K562 (cell line): ENCODE results near the gene HCN3. TPM values are rescaled to one million over a fixed set of nuclear protein-coding genes. Genes with fewer than 3 reads are reported as not detected.

ENCODE experiments used
- ATAC-seq: fragments of 200-7000 bp; cut with Tn5 transposase; 3 replicates; pipeline ENCODE4 v1.9.1; 2020; ENCODE audit warnings: moderate library complexity
- BruUV-seq: library from RNA; stranded (reverse); fragments of 400-500 nt; replicated peaks from 2 replicates; lab custom pipeline; 2021; lab: Mats Ljungman, UMichigan
- CTCF ChIA-PET: fragments of 300-600 bp; formaldehyde crosslinking; extraction: SDS; loops from one replicate; lab custom pipeline; 2021; ENCODE audit warnings: low intra/inter-chr PET ratio; lab: Yijun Ruan, JAX
- POLR2A ChIA-PET: fragments of 300-600, 350-650 bp; sonication (Branson Sonifier 250); formaldehyde crosslinking; extraction: SDS; loops from one replicate; lab custom pipeline; 2021; ENCODE audit warnings: antibody characterized with exemption, inconsistent platforms; lab: Yijun Ruan, JAX
- DNase-seq, 4 experiments: peaks; one replicate each; pipeline versions ENCODE4 v3.0.0 to v3.0.0-alpha.2; 2011 to 2018; ENCODE audit warnings: low spot score in 3 of 4, mixed read lengths in 3 of 4; ENCODE audit errors: extremely low read depth in 1 of 4
- FAIRE-seq: peaks from 2 replicates; lab custom pipeline; 2011; peaks lifted over from hg19 to GRCh38; lab: Jason Lieb, UNC
- H2AFZ ChIP-seq: 2 replicates; pipeline ENCODE4 v1.6.0; 2011; ENCODE audit warnings: low read depth, low read length, control low read depth, inconsistent platforms
- H3K27ac ChIP-seq: fragments of 200-600 bp; 3 replicates; pipeline ENCODE4 v1.8.0; 2011; ENCODE audit warnings: low read depth, mild to moderate bottlenecking, control low read depth, inconsistent platforms, low read length, moderate library complexity, mixed read lengths; ENCODE audit errors: extremely low read depth
- H3K27me3 ChIP-seq, 2 experiments: fragments of 300-600 bp in 1 of 2; 2 replicates in 1 of 2; 3 replicates in 1 of 2; pipeline versions ENCODE4 v1.6.0 to v1.8.0; 2011; ENCODE audit warnings: inconsistent platforms in 2 of 2, low read length in 2 of 2, mild to moderate bottlenecking in 1 of 2, mixed read lengths in 1 of 2, moderate library complexity in 1 of 2; ENCODE audit not compliant: control insufficient read depth in 2 of 2, insufficient read depth in 2 of 2
- H3K36me3 ChIP-seq: fragments of 300-600 bp; 3 replicates; pipeline ENCODE4 v1.8.0; 2011; ENCODE audit warnings: mild to moderate bottlenecking, low read length, inconsistent platforms; ENCODE audit not compliant: control insufficient read depth, insufficient read depth
- H3K4me1 ChIP-seq, 2 experiments: fragments of 200-600 bp in 1 of 2; replicated peaks in 1 of 2; 2 replicates in 1 of 2; 3 replicates in 1 of 2; pipeline versions ENCODE4 v1.5.1 to v1.8.0; 2011; ENCODE audit warnings: inconsistent platforms in 2 of 2, low read length in 2 of 2, mild to moderate bottlenecking in 1 of 2, mixed read lengths in 1 of 2, moderate library complexity in 1 of 2; ENCODE audit not compliant: control insufficient read depth in 2 of 2, insufficient read depth in 2 of 2
- H3K4me2 ChIP-seq: 2 replicates; pipeline ENCODE4 v1.6.1; 2011; ENCODE audit warnings: low read length, control low read depth, inconsistent platforms, mixed read lengths; ENCODE audit not compliant: insufficient read depth
- H3K4me3 ChIP-seq: fragments of 200-600 bp; sonication (generic), shearing (Covaris generic); 2 replicates; pipeline ENCODE4 v1.5.1; 2016; ENCODE audit warnings: control low read depth, inconsistent platforms
- H3K79me2 ChIP-seq: fragments of 200-600 bp; 3 replicates; pipeline ENCODE4 v1.8.0; 2011; ENCODE audit warnings: low read length, inconsistent platforms; ENCODE audit not compliant: control insufficient read depth, insufficient read depth
- H3K9ac ChIP-seq, 2 experiments: 2 replicates each; pipeline versions ENCODE4 v1.6.0 to v1.6.1; 2011; ENCODE audit warnings: low read depth in 2 of 2, low read length in 2 of 2, control low read depth in 1 of 2, inconsistent platforms in 1 of 2, mild to moderate bottlenecking in 1 of 2, mixed read lengths in 1 of 2; ENCODE audit not compliant: insufficient read depth in 1 of 2
- H3K9me1 ChIP-seq: one replicate; pipeline ENCODE4 v1.6.0; 2011; ENCODE audit warnings: inconsistent platforms, mild to moderate bottlenecking, low read length, moderate library complexity; ENCODE audit not compliant: control insufficient read depth, insufficient read depth
- H3K9me3 ChIP-seq: replicated peaks from 2 replicates; pipeline ENCODE4 v1.5.1; 2011; ENCODE audit warnings: low read depth, low read length, inconsistent platforms; ENCODE audit not compliant: control insufficient read depth, insufficient read depth
- H4K20me1 ChIP-seq: replicated peaks from 2 replicates; pipeline ENCODE4 v1.6.1; 2011; ENCODE audit warnings: low read length, inconsistent platforms, mixed read lengths; ENCODE audit not compliant: control insufficient read depth, insufficient read depth
- CBFA2T3 ChIP-seq: fragments of 450-650 bp; IDR thresholded peaks from 2 replicates; pipeline ENCODE4 v1.6.1; 2017
- CHAMP1 ChIP-seq: fragments of 450-650 bp; IDR thresholded peaks from 2 replicates; pipeline ENCODE4 v1.6.1; 2016; ENCODE audit warnings: mild to moderate bottlenecking
- E4F1 ChIP-seq: fragments of 250-450 bp; sonication (Bioruptor Pico); IDR thresholded peaks from 2 replicates; pipeline ENCODE4 v1.5.0; 2021; ENCODE audit warnings: mild to moderate bottlenecking, borderline replicate concordance
- GMEB1 ChIP-seq: fragments of 250-450 bp; sonication (Bioruptor Pico); IDR thresholded peaks from 2 replicates; pipeline ENCODE4 v1.4.0; 2020; ENCODE audit warnings: mild to moderate bottlenecking
- PRMT5 ChIP-seq: sonication (generic); formaldehyde crosslinking; IDR thresholded peaks from 2 replicates; pipeline ENCODE4 v1.5.0; 2020; ENCODE audit warnings: missing genetic modification reagents
- SMAD2 ChIP-seq: fragments of 150-350 bp; IDR thresholded peaks from 2 replicates; pipeline ENCODE4 v1.6.1; 2014; ENCODE audit warnings: low read depth, mild to moderate bottlenecking, low read length
- SRSF1 ChIP-seq: fragments of 200-400 bp; formaldehyde crosslinking; IDR thresholded peaks from 2 replicates; pipeline ENCODE4 v1.6.1; 2017; ENCODE audit warnings: mild to moderate bottlenecking, low read depth, low read length, moderate library complexity
- ZNF174 ChIP-seq: fragments of 250-450 bp; sonication (Bioruptor Pico); IDR thresholded peaks from 2 replicates; pipeline ENCODE4 v1.4.0; 2020; ENCODE audit warnings: mild to moderate bottlenecking
- ZNF398 ChIP-seq: fragments of 250-450 bp; sonication (Bioruptor Pico); IDR thresholded peaks from 2 replicates; pipeline ENCODE4 v1.8.0; 2021; ENCODE audit warnings: moderate library complexity, mild to moderate bottlenecking, inconsistent platforms
- ZNF778 ChIP-seq: fragments of 450-650 bp; formaldehyde crosslinking; IDR thresholded peaks from 2 replicates; pipeline ENCODE4 v1.4.0; 2020; ENCODE audit warnings: mild to moderate bottlenecking, moderate library complexity
- WGBS: fragments of 100-300 bp; shearing (Covaris generic); methylation state at CpG from one replicate; pipeline ENCODE4 v1.1.6; 2016; ENCODE audit warnings: low coverage, mixed read lengths; ENCODE audit not compliant: insufficient coverage; ENCODE audit errors: missing lambda C conversion rate; 5-methylcytosine and 5-hydroxymethylcytosine counted together
- in situ Hi-C: fragments of 300-500 bp; cut with MboI; formaldehyde crosslinking; loops from 4 replicates; pipeline ENCODE4 v1.15.0; 2018; ENCODE audit warnings: inconsistent platforms, mixed read lengths
- intact Hi-C: fragments of 100-400 bp; cut with micrococcal nuclease; formaldehyde crosslinking; loops from 2 replicates; pipeline ENCODE4 v1.14.2; 2022
- polyA plus RNA-seq, 8 experiments: library from polyadenylated mRNA; depleted of rRNA in 4 of 8; stranded (reverse) in 5 of 8; unstranded in 3 of 8; fragments of >200 nt; fragmentation: Nextera tagmentation in 2 of 8; fragmentation: Illumina TruSeq in 1 of 8; extraction: Ambion mirVana in 2 of 8; extraction: Trizol in 1 of 8; gene quantifications; 2 replicates each; pipeline versions ENCODE4 v1.2.1 to v1.2.3, GENCODE V29; 2011 to 2014; ENCODE audit warnings: inconsistent platforms in 1 of 8, missing spikeins in 1 of 8
- total RNA-seq, 7 experiments: library from RNA; depleted of rRNA in 6 of 7; stranded (reverse); fragments of >200 nt in 6 of 7; fragmentation: Illumina TruSeq in 2 of 7; extraction: Trizol in 2 of 7; gene quantifications; 2 replicates each; pipeline versions ENCODE4 v1.2.1 to v1.2.3, GENCODE V29; 2011 to 2021; ENCODE audit warnings: low replicate concordance in 1 of 7

Gene HCN3
- total and polyA plus RNA-seq, 9 of the 15 experiments (the other 6 are each of a cell fraction or from before 2014, with no cell fraction given): 0.91 to 9.7 (median 3.9) TPM

- DNase-seq (no peak), ATAC-seq (no peak), FAIRE-seq (no peak)
- Histone ChIP-seq H3K4me3 (no peak overlapping the region), H3K27ac (no peak overlapping the region), H3K36me3 (peaks cover 78% of the 10 kb centered on the region), H3K79me2 (peaks cover 14% of the 10 kb centered on the region), H3K27me3 (no peaks in the 10 kb centered on the region), H3K4me1 (peaks cover 3 to 19% of the 10 kb centered on the region in 2 experiments; a peak in 4 of 5 replicates), H3K9ac (no peak overlapping the region), H4K20me1 (peaks cover 17% of the 10 kb centered on the region), H2AFZ (no peak overlapping the region), H3K9me1 (no peaks in the 10 kb centered on the region), H3K4me2 (no peak overlapping the region), H3K9me3 (no peaks in the 10 kb centered on the region)
- BruUV-seq: no TSS peak
- TF ChIP-seq ZNF778: no peak
- TF ChIP-seq ZNF398: no peak
- no peak for TF ChIP-seq CHAMP1
- TF ChIP-seq SMAD2: no peak
- no peak for TF ChIP-seq CBFA2T3
- no peak for TF ChIP-seq E4F1 (CRISPR knock-in tag)
- TF ChIP-seq ZNF174 (CRISPR knock-in tag): no peak
- TF ChIP-seq SRSF1: no peak
- no peak for TF ChIP-seq GMEB1
- TF ChIP-seq PRMT5 (CRISPR knock-in tag): no peak
- ChIA-PET POLR2A (no interaction called here), CTCF (no interaction called here)
- in situ Hi-C loops (loop anchor here (25.0 kb wide), 1 partner anchor 1420 kb away; the partner anchor contains the start of genes ISG20L2, METTL25B and MRPL24), intact Hi-C loops (no loop called here)
- 82% methylated on average over 3 of the region's 3 CpGs for WGBS
These were observed 39.7 kb downstream of the HCN3 start for GRCh38 chr1:155316922-155317321.
